ENCODE data around the gene ZMYND8.

Gene ZMYND8

DNA sequence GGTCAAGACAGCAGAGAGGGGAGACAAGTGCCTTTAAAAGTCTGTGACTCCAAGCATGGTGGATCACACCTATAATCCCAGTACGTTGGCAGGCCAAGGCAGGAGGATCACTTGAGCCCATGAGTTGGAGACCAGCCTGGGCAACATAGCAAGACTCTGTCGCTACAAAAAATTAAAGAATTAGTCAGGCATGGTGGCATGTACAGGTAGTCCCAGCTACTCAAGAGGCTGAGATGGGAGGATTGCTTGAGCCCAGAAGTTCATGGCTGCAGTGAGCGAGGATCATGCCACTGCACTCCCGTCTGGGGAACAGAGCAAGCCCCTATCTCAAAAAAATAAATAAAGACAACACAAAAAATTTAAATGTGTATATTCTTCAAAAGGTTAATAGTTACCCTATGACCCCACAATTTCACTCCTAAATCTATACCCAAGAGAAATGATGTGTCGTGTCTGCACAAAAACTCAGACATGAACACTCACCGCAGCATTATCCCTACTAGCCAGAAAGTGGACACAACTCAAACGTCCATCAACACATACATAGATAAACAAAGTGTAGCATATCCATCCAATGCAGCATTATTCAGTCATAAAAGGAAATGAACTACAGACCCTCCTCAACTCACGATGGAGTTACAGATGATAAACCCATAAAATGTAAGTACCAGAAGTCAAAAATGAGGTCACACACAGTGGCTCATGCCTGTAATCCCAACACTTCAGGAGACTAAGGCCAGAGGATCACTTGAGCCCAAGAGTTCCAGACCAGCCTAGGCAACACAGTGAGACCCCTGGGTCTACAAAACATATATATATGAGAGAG lies 23.9 kb downstream of the ZMYND8 start:
- DNase-seq (ENCODE audit: low read depth) = no peak

DNA sequence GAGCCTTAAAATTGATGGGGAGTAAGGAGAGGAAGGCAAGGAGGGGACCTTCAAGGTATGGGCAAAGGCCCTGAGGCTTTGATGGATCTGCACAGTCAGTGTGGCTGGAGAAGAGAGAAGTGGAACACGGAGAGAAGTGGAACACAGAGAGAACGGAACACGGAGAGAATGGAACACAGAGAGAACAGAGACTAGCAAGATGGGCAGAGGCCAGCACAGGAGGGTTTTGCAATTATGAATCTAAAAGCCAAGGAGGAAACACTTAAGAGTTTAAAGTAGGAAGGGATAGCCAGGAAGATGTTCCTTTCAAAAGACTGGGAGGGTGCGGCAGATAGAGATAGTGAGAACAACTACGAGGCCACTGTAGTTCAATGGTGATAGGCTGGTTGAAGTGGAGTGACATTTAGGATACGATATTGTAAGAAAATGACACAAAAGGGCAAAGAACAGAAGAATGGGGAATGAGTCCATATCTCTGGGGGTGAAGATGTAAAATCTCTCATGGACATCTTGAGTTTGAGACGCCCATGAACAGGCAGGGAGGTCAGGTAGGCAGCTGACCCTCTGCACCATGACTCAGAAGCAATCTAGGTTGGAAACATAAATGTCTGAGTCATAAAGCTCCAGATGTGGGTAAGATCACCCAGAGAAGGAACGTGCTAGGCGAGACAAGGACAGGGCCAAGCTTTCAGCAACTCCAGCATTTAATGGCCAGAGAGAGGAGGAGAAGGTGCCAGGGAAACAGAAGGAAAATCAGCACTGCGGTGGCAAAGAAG lies 25.4 kb downstream of the ZMYND8 start:
- no peak for DNase-seq (ENCODE audit: low read depth)

- DNase-seq (ENCODE audit: low read depth) = no peak
These were observed 26.4 kb downstream of the ZMYND8 start for GRCh38 chr20:47330071-47330470.

DNA sequence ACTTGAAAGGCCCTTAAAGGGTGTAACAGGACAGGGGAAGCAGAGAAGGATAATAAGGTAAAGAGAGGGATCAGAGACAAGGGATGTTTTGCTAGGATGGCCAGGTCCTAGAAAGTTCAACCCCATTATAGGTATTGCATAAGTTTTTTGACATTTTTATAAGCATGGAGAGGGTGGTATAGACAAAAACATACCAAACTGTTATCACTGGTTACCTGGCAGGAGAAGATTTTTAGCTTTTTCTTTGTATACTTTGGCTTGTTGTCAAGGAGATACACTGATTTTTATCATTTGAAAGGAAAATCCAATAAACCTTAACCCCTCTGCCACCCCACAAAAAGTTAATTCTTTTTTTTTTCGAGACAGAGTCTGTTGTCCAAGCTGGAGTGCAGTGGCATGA lies 28.4 kb downstream of the ZMYND8 start:
- no peak for DNase-seq (ENCODE audit: low read depth)

DNA sequence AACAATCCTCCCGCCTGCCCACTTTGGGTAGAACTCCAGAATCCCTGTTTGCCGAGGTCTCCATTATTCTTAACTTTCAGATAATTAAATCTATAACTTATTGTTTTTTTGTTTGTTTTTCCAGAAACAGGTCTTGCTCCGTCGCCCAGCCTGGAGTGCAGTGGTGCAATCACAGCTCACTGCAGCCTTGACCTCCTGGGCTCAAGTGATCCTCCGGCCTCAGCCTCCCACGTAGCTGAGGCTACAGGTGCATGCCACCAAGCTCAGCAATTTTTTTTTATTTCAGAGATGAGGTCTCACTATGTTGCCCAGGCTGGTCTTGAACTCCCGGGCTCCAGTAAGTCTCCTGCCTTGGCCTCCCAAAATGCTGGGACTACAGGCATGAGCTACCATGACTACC lies 28.8 kb downstream of the ZMYND8 start:
- DNase-seq (ENCODE audit: low read depth) = no peak

- no peak for DNase-seq (ENCODE audit: low read depth)
These were observed 29.7 kb downstream of the ZMYND8 start for GRCh38 chr20:47326658-47327268.

DNA sequence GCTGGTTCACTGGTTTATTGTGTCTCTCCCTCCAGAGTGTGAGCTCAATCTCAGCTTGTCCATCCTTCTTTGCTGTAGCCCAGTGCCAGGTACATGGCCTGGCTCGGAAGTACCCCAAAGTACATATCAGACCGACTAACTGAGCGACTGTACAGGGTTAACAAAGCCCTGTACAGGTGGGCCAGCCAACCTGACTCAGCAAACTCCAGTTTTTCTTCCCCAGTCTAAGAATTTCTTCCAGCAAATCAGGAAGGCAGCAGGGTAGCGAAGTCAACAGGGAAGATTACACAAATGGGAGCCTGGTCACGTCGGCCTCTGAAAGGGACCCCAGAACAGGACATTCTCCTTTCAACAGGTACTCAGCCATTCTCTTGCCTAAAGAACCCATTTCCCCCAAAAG lies 31.3 kb downstream of the ZMYND8 start:
- DNase-seq (ENCODE audit: low read depth) = no peak

DNA sequence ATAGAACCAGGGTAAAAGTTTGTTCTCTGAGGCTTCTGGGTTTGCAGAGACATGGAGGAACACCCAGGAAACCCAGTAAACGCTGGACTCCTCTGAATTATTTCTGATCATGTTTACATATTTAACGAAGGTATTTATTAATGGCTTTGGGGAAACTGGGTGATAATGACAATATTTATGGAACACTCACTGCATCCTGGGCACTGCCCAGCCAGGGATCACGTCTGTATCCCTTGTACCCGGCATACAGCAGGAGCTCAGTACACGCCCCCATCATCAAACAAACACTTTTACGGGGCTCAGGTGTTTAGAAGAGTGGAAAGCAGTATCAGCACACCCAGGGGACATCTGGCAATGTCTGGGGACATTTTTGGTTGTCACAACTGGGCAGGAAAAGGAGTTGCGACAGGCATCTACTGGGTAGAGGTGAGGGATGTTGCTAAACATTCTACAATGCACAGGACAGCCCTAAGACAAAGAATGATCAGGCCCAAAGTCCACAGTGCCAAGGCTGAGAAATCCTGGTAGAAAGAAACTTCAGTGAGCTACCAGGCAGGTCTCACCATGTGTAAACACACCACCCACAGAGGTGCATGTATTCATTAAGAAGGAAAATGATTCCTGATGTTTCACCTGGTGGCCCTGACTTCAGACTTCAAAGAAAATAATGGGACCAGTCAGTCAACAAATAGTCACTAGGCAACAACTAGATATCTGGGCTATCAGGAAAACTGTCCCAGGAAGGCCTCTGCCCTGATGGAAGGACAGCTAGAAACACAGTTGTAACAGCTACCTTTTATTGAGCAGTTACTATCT lies 35.3 kb downstream of the ZMYND8 start:
- DNase-seq (ENCODE audit: low read depth) = no peak

DNA sequence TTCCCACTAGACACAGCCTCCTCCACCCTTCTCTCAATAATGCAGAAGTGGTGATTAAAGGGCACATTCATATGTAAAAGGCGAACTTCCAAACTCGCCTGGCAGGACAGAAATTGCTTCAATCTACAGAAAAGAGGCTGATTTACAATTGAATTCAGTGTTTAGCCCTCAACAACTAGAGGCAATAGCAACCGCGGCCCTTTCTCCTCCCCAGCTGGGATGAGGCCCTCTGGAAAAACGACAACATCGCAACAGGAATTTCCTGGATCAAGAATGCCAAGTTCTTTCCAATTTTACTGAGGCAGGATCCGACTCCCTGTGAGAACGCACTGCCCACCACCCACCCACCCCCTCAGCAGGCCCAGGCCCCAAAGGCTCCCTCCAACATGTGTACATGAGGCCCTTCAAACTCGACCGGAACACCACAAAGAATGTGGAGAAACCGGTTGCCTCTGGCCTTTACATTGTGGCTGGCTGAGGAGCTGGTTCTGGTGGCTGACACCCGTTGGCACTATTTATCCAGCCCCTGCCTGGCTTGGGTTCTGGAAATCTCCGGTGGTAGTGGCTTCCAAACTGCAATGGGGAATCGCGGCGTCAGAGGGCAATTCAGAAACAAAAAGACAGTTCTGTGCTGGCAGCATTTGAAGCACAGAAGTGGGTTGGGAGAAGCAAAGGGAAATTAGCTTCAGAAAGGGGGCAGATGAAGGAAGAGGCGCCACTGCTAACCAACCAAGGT lies 36.8 kb downstream of the ZMYND8 start:
- DNase-seq (ENCODE audit: low read depth) = no peak

DNA sequence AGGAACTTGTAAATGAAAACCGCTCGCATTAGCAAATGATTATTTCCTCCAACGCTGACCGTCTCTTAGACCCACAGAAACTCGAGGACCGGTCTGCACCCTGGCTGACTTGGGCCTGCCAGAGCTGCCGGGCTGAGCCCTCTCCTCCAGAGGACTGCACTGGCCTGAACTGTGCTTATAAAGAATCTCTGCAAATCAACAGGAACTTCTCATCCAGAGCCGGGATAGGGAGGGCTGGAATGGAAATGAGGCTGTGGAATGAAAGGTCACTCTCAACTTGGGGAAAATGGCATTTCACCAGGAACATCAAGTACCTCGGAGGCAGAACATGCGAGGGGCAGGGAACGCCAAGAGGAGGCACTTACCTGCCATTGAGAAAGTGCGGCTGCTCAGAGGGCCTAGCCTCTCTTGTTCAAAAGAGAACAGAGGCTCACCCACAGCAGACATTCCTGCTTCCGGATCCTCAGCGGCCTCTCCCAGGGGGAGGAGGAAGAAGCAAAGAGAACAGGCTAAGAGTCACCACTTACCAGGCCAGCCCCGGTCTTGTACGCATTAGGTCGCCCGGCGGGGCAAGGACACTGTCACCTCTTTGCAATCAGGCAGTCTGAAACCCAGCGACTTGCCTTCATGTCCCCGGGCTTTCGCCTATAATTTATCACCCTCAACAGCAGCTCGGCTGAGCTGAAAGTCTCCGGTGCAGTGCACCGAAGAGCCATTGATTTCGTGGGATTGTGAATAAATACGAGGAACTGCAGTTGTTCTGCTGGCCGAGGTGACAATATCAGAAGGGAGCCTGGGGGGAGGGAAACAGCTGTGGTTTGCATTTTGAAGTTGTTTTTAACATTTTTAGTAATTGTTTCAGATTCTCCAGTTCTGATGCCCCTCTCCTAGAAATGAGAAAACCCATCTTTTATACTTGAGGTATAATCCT lies 37.6 kb downstream of the ZMYND8 start:
- DNase-seq (ENCODE audit: low read depth) = no peak

GRCh38 chr20:47318027-47318585 lies 38.4 kb downstream of the ZMYND8 start:
- DNase-seq (ENCODE audit: low read depth) = no peak

DNA sequence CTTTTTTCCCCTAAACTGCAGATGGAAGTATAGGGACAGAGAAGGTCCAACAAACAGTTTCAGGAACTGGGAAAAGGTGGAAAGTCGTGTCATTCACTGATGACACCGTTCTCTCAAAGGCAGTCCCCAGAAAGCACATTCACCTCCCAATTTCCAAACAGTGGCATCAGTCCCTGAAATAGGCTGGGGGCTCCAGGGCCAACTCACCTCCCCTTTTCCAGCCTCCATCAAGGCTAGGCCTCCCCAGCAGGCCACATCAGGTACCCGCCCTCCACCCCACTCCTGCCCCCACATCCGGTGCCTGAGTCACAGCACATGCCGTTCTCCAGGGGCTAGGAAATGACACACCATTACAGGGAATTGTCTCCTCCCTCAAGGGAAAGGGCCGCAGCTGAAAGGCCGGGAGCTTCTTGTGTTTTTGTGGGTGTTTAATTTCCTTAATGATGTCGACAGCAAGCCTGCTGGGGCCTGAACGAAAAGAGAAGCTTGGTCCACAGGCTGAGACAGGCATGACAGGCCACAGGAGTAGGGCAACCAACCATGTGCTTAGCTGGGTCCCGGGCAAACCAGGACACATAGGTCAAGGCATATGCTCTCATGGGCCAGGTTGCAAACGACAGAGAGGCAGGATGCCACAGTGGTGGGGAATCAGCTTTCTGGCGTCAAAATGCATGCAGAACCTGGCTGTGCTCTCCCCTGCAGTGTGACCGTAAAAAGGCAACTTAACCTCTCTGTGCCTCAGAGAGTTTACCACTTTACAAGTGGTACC lies 39.2 kb downstream of the ZMYND8 start:
- DNase-seq (ENCODE audit: low read depth) = peak; percentile 22

GRCh38 chr20:47316776-47317126 lies 39.7 kb downstream of the ZMYND8 start:
- DNase-seq (ENCODE audit: low read depth) = no peak

GRCh38 chr20:47315339-47316056 lies 41.0 kb downstream of the ZMYND8 start:
- no peak for DNase-seq (ENCODE audit: low read depth)

DNA sequence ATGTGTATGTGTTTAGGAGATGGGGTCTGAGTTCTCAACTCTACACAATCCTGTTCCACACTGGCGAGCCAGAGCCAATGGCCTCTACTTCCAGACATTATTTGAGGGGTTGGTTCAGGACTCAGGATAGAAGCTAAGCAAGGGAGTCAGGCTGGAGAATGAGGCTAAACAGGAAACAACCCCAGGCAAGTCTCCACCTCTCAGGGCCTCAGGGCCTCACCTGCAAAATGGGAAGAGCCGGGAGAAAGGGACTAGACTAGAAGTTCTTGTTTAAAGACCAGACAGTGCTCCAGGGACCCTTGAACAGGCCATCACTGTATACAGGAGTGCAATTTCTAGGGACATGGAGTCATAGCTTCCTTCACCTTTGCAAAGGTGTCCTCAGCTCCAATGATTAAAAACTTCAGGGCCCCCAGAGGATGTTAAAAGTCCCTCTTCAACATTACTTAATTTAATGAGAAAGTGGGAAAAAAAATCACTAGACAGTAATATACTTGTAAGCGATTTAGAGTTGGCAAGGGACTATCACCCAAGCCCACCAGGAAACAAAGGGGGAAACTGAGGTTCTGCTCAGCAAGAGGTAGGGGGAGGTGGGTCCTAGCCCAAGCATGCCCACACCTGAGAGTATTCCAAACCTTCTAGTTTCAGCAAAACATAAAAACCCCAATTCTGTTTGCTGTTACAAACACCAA lies 41.7 kb downstream of the ZMYND8 start:
- no peak for DNase-seq (ENCODE audit: low read depth)

DNA sequence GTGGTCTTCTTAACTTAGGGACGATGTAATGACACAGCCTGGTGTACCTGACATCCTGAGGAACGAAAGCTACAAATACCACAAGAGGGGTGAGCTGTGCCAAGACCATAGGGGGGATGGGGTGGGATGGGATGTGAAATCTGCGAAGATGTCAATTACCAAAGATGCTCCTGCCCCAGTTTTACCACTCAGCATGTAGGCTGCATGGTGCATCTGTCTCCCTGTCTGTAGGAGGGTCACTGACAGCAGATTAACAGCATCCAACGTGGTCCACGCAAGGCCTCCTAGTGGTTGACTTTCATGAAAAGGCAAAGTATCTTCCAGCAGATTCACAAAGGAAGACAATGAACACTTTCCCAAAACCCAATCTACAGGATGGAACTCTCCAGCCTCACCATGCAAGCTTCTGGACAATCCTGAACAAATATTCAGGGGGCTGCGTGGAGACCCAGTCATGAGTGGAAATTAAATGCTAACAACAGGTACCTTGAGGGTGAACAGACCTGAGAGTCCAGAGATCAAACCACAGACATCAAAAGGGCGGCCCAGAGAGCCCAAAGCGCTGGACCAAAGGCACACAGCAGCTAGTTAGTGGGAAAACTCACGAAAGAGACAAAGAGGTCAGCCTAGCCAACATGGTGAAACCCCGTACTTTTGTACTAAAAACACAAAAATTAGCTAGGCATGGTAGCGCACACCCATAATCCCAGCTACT lies 44.4 kb downstream of the ZMYND8 start:
- DNase-seq (ENCODE audit: low read depth) = no peak

- no peak for DNase-seq (ENCODE audit: low read depth)
These were observed 45.3 kb downstream of the ZMYND8 start for GRCh38 chr20:47311211-47311610.

Data from stimulated activated CD8-positive, alpha-beta memory T cell treated with anti-CD3 and anti-CD28 coated beads, Interleukin-12 subunit alpha, Interleukin-12 subunit beta, amount 100 ng/mL, for 1 hour (primary cell).